WTC11 (cell line): ENCODE measurements around the gene NAP1L5. TPM values are rescaled to one million over a fixed set of nuclear protein-coding genes. Genes with fewer than 3 reads are reported as not detected.

ENCODE experiments used
- ATAC-seq: fragments of 200-7000 bp; cut with Tn5 transposase; 2 replicates; pipeline ENCODE4 v1.10.0; 2021; ENCODE audit warnings: mild to moderate bottlenecking, moderate library complexity
- CTCF ChIA-PET: fragments of 300-600 bp; sonication (Branson Sonifier 250); formaldehyde crosslinking; loops from one replicate; lab custom pipeline; 2021; ENCODE audit warnings: antibody characterized with exemption; lab: Charles Lee
- POLR2A ChIA-PET: fragments of 350-600 bp; sonication (Branson Sonifier 250); formaldehyde crosslinking; loops from one replicate; lab custom pipeline; 2021; ENCODE audit warnings: antibody characterized with exemption; lab: Charles Lee
- DNase-seq: peaks from one replicate; pipeline ENCODE4 v3.0.0; 2021; ENCODE audit warnings: low spot score
- H3K27ac Mint-ChIP-seq: 2 replicates; pipeline ENCODE4 v1.8.0; 2021; ENCODE audit warnings: mixed read lengths
- H3K27me3 Mint-ChIP-seq: 2 replicates; pipeline ENCODE4 v1.8.0; 2021; ENCODE audit warnings: low read depth, mild to moderate bottlenecking, moderate library complexity, mixed read lengths
- H3K36me3 Mint-ChIP-seq: 2 replicates; pipeline ENCODE4 v1.8.0; 2021; ENCODE audit warnings: mixed read lengths
- H3K4me1 Mint-ChIP-seq: 2 replicates; pipeline ENCODE4 v1.8.0; 2022; ENCODE audit warnings: mixed read lengths
- H3K4me3 Mint-ChIP-seq: 2 replicates; pipeline ENCODE4 v1.8.0; 2021; ENCODE audit warnings: mild to moderate bottlenecking, moderate library complexity, mixed read lengths
- H3K9me3 Mint-ChIP-seq: 2 replicates; pipeline ENCODE4 v1.8.0; 2021; ENCODE audit warnings: mixed read lengths
- AFF4 ChIP-seq: sonication (generic); formaldehyde crosslinking; IDR thresholded peaks from 2 replicates; pipeline ENCODE4 v1.8.1; 2023; ENCODE audit warnings: mild to moderate bottlenecking, missing genetic modification reagents, borderline replicate concordance
- ATF1 ChIP-seq: sonication (generic); formaldehyde crosslinking; IDR thresholded peaks from 2 replicates; pipeline ENCODE4 v1.8.1; 2023; ENCODE audit warnings: mild to moderate bottlenecking, moderate library complexity, missing genetic modification reagents
- ATF3 ChIP-seq: sonication (generic); formaldehyde crosslinking; conservative IDR thresholded peaks from 2 replicates; pipeline ENCODE4 v1.8.1; 2022; ENCODE audit warnings: mild to moderate bottlenecking, missing genetic modification reagents
- CDX4 ChIP-seq: fragments of 250-450 bp; sonication (Bioruptor Pico); IDR thresholded peaks from 2 replicates; pipeline ENCODE4 v1.9.0; 2021; ENCODE audit warnings: moderate library complexity, mild to moderate bottlenecking, inconsistent platforms, borderline replicate concordance
- CREB1 ChIP-seq: sonication (generic); formaldehyde crosslinking; IDR thresholded peaks from 2 replicates; pipeline ENCODE4 v1.8.0; 2023; ENCODE audit warnings: mild to moderate bottlenecking, missing genetic modification reagents
- FOXP4 ChIP-seq: sonication (generic); formaldehyde crosslinking; IDR thresholded peaks from 2 replicates; pipeline ENCODE4 v1.8.0; 2022; ENCODE audit warnings: mild to moderate bottlenecking, missing genetic modification reagents
- GRHL2 ChIP-seq: fragments of 250-450 bp; sonication (Bioruptor Pico); IDR thresholded peaks from 2 replicates; pipeline ENCODE4 v1.8.0; 2022; ENCODE audit warnings: mild to moderate bottlenecking, moderate library complexity; ENCODE audit not compliant: insufficient replicate concordance, severe bottlenecking
- HMGA2 ChIP-seq: fragments of 250-450 bp; sonication (Bioruptor Pico); IDR thresholded peaks from 2 replicates; pipeline ENCODE4 v1.4.0; 2021; ENCODE audit warnings: mild to moderate bottlenecking, moderate library complexity
- IRF1 ChIP-seq: sonication (generic); formaldehyde crosslinking; IDR thresholded peaks from 2 replicates; pipeline ENCODE4 v1.8.0; 2023; ENCODE audit warnings: missing genetic modification reagents
- NFYB ChIP-seq: sonication (generic); formaldehyde crosslinking; conservative IDR thresholded peaks from 2 replicates; pipeline ENCODE4 v1.8.0; 2022; ENCODE audit warnings: low read depth, missing genetic modification reagents
- NR3C1 ChIP-seq: sonication (generic); formaldehyde crosslinking; conservative IDR thresholded peaks from 2 replicates; pipeline ENCODE4 v1.8.1; 2023; ENCODE audit warnings: low read depth, mild to moderate bottlenecking, missing genetic modification reagents
- SMAD3 ChIP-seq: sonication (generic); formaldehyde crosslinking; IDR thresholded peaks from 2 replicates; pipeline ENCODE4 v1.8.0; 2022; ENCODE audit warnings: missing genetic modification reagents, mild to moderate bottlenecking, borderline replicate concordance
- TEAD1 ChIP-seq: sonication (generic); formaldehyde crosslinking; IDR thresholded peaks from 2 replicates; pipeline ENCODE4 v1.8.0; 2022; ENCODE audit warnings: mild to moderate bottlenecking, missing genetic modification reagents
- TEAD4 ChIP-seq: sonication (generic); formaldehyde crosslinking; IDR thresholded peaks from 2 replicates; pipeline ENCODE4 v1.8.0; 2022; ENCODE audit warnings: mild to moderate bottlenecking, missing genetic modification reagents
- USF1 ChIP-seq: sonication (generic); formaldehyde crosslinking; IDR thresholded peaks from 2 replicates; pipeline ENCODE4 v1.8.0; 2022; ENCODE audit warnings: mild to moderate bottlenecking, missing genetic modification reagents
- USF2 ChIP-seq: sonication (generic); formaldehyde crosslinking; IDR thresholded peaks from 2 replicates; pipeline ENCODE4 v1.8.1; 2023; ENCODE audit warnings: mild to moderate bottlenecking, missing genetic modification reagents, moderate library complexity
- ZNF121 ChIP-seq: sonication (generic); formaldehyde crosslinking; IDR thresholded peaks from 2 replicates; pipeline ENCODE4 v1.8.0; 2023; ENCODE audit warnings: missing genetic modification reagents
- ZNF232 ChIP-seq: sonication (generic); formaldehyde crosslinking; IDR thresholded peaks from 2 replicates; pipeline ENCODE4 v1.8.0; 2022; ENCODE audit warnings: mild to moderate bottlenecking, missing genetic modification reagents
- ZNF532 ChIP-seq: fragments of 250-450 bp; sonication (Bioruptor Pico); IDR thresholded peaks from 2 replicates; pipeline ENCODE4 v1.9.0; 2021; ENCODE audit warnings: mild to moderate bottlenecking, borderline replicate concordance
- ZNF671 ChIP-seq: fragments of 250-450 bp; sonication (Bioruptor Pico); IDR thresholded peaks from 2 replicates; pipeline ENCODE4 v1.8.0; 2021; ENCODE audit warnings: mild to moderate bottlenecking
- total RNA-seq: library from RNA; stranded (reverse); gene quantifications from 3 replicates; pipeline ENCODE4 v1.2.3, GENCODE V29; 2021

NAP1L5 gene
- total RNA-seq, 1 experiment from 2014 or later: 3.3 TPM

GRCh38 chr4:88736264-88736663 is 38.6 kb upstream of the NAP1L5 start (continued):
- no peak for TF ChIP-seq FOXP4 (CRISPR knock-in tag)
- TF ChIP-seq GRHL2 (CRISPR knock-in tag): no peak
- no peak for TF ChIP-seq TEAD4 (CRISPR knock-in tag)
- TF ChIP-seq ZNF121: no peak
- TF ChIP-seq AFF4 (CRISPR knock-in tag): no peak
- no peak for TF ChIP-seq IRF1 (CRISPR knock-in tag)
- no peak for TF ChIP-seq ZNF532 (CRISPR knock-in tag)
- no peak for TF ChIP-seq TEAD1 (CRISPR knock-in tag)

- Mint-ChIP-seq H3K9me3 (no peaks in the 10 kb centered on the region), H3K27me3 (no peaks in the 10 kb centered on the region), H3K4me3 (no peak overlapping the region), H3K36me3 (peaks cover 23% of the 10 kb centered on the region), H3K27ac (no peak overlapping the region), H3K4me1 (peaks cover 32% of the 10 kb centered on the region)
- ChIA-PET CTCF (interaction anchor here (1.1 kb wide), 1 partner anchor 161 kb away, joined by 3 read pairs; no protein-coding TSS in a partner anchor), POLR2A (no interaction called here)
- TF ChIP-seq USF2 (CRISPR knock-in tag) (no peak), CDX4 (CRISPR knock-in tag) (no peak), ZNF232 (no peak), NR3C1 (no peak), ATF3 (CRISPR knock-in tag) (no peak), CREB1 (CRISPR knock-in tag) (no peak), SMAD3 (CRISPR knock-in tag) (no peak), ZNF671 (CRISPR knock-in tag) (no peak), HMGA2 (no peak), USF1 (CRISPR knock-in tag) (no peak), ATF1 (CRISPR knock-in tag) (no peak), NFYB (no peak)
- DNase-seq (no peak), ATAC-seq (no peak)
These were observed 37.9 kb upstream of the NAP1L5 start for GRCh38 chr4:88735564-88735963.
